Kidney (tissue), 14 donors: ENCODE measurements around the gene ITPR2. TPM values are rescaled to one million over a fixed set of nuclear protein-coding genes. Genes with fewer than 3 reads are reported as not detected.

Experiments used
- DNase-seq, 5 donors: peaks; one replicate each; pipeline ENCODE4 v3.0.0-alpha.2; 2013 to 2020
- FAIRE-seq: peaks from 2 replicates; lab custom pipeline; 2012; peaks lifted over from hg19 to GRCh38; lab: Jason Lieb, UNC
- H3K27ac ChIP-seq, 2 donors: one replicate each; pipeline ENCODE4 v1.7.0; 2013; ENCODE audit warnings: low read depth in 2 of 2, low read length in 2 of 2, inconsistent platforms in 1 of 2
- H3K27me3 ChIP-seq: one replicate; pipeline ENCODE4 v1.7.1; 2013; ENCODE audit warnings: low read length, inconsistent platforms; ENCODE audit not compliant: control insufficient read depth, insufficient read depth
- H3K36me3 ChIP-seq, 3 donors: one replicate each; pipeline versions ENCODE4 v1.7.0 to v1.7.1; 2013; ENCODE audit warnings: low read length in 3 of 3, control low read depth in 1 of 3, inconsistent platforms in 1 of 3; ENCODE audit not compliant: insufficient read depth in 3 of 3, control insufficient read depth in 2 of 3
- H3K4me1 ChIP-seq, 3 donors: one replicate each; pipeline versions ENCODE4 v1.7.0 to v1.7.1; 2013; ENCODE audit warnings: low read length in 3 of 3, inconsistent platforms in 1 of 3, low read depth in 1 of 3; ENCODE audit not compliant: control insufficient read depth in 2 of 3, insufficient read depth in 2 of 3
- H3K4me3 ChIP-seq, 3 donors: one replicate each; pipeline versions ENCODE4 v1.7.0 to v1.8.1; 2013; ENCODE audit warnings: low read length in 3 of 3, control low read depth in 1 of 3, inconsistent platforms in 1 of 3
- H3K9ac ChIP-seq, 3 donors: one replicate each; pipeline versions ENCODE4 v1.7.0 to v1.7.1; 2013; ENCODE audit warnings: low read length in 3 of 3, control low read depth in 1 of 3, inconsistent platforms in 1 of 3
- H3K9me3 ChIP-seq, 3 donors: one replicate each; pipeline versions ENCODE4 v1.7.0 to v1.7.1; 2013; ENCODE audit warnings: low read length in 3 of 3, control low read depth in 1 of 3, inconsistent platforms in 1 of 3; ENCODE audit not compliant: control insufficient read depth in 2 of 3, insufficient read depth in 1 of 3
- CTCF ChIP-seq: IDR thresholded peaks from 3 replicates; pipeline ENCODE4 v1.5.1; 2012; ENCODE audit warnings: mild to moderate bottlenecking, moderate library complexity, borderline replicate concordance; ENCODE audit not compliant: insufficient read depth; ENCODE audit errors: extremely low read depth
- intact Hi-C: fragments of 100-400 bp; cut with DNase I; formaldehyde crosslinking; loops from one replicate; pipeline ENCODE4 v1.11.1; 2022
- polyA plus RNA-seq: library from polyadenylated mRNA; stranded (reverse); fragments of 350-450 nt; fragmentation: Illumina TruSeq; extraction: RNeasy Lipid Tissue Mini Kit (QIAGEN cat#74804); gene quantifications from one replicate; pipeline ENCODE4 v1.2.3, GENCODE V29; 2014; ENCODE audit warnings: low read depth, low replicate concordance; ENCODE audit not compliant: insufficient read depth
- total RNA-seq: library from RNA; stranded (reverse); fragmentation: NEBNext Ultra II Directional; extraction: Animal tissue kit (Norgen Biotek cat#: 25700); gene quantifications from one replicate; pipeline ENCODE4 v1.2.1, GENCODE V29; 2021
- donor health status: control.
- donor health status: control.
- donor health status: control.
- donor health status: control.
- donor health status: control.
- donor health status: DM: yes; HTN: yes; CAD: no.
- donor health status: Normal renal cell carcinoma (clear cell type).

ITPR2 gene
- total and polyA plus RNA-seq, 2 donors from 2014 or later = 5.7 to 56.9 TPM

GRCh38 chr12:26452511-26452910 is 380.5 kb downstream of the ITPR2 start:
- intact Hi-C loops = no loop called here
- no peak overlapping the region for H3K4me3 ChIP-seq
- H3K27ac ChIP-seq = no peak overlapping the region
- H3K9ac ChIP-seq = no peak overlapping the region
- no peak for TF ChIP-seq CTCF
- H3K36me3 ChIP-seq = peaks cover 0 to 6% (median 2%) of the 10 kb centered on the region in 3 donors
- H3K9me3 ChIP-seq = no peaks in the 10 kb centered on the region
- DNase-seq = no peak
- no peak for FAIRE-seq
- H3K27me3 ChIP-seq = no peaks in the 10 kb centered on the region
- H3K4me1 ChIP-seq = no peaks in the 10 kb centered on the region

GRCh38 chr12:26451763-26452162 is 381.2 kb downstream of the ITPR2 start:
- Histone ChIP-seq H3K9me3 (no peaks in the 10 kb centered on the region), H3K4me3 (no peak overlapping the region), H3K36me3 (no peaks in the 10 kb centered on the region), H3K27me3 (no peaks in the 10 kb centered on the region), H3K9ac (no peak overlapping the region), H3K4me1 (no peaks in the 10 kb centered on the region), H3K27ac (no peak overlapping the region)
- DNase-seq (no peak), FAIRE-seq (no peak)
- no peak for TF ChIP-seq CTCF
- intact Hi-C loops = no loop called here

- H3K27me3 ChIP-seq = no peaks in the 10 kb centered on the region
- H3K9me3 ChIP-seq = no peaks in the 10 kb centered on the region
- H3K4me3 ChIP-seq = no peak overlapping the region
- TF ChIP-seq CTCF = no peak
- no peak for FAIRE-seq
- intact Hi-C loops = no loop called here
- H3K9ac ChIP-seq = no peak overlapping the region
- no peak overlapping the region for H3K27ac ChIP-seq
- H3K4me1 ChIP-seq = no peaks in the 10 kb centered on the region
- no peak for DNase-seq
- no peaks in the 10 kb centered on the region for H3K36me3 ChIP-seq
These were observed 387.1 kb downstream of the ITPR2 start for GRCh38 chr12:26445909-26446308.

- Histone ChIP-seq H3K4me1 (no peaks in the 10 kb centered on the region), H3K36me3 (peaks cover 0 to 6% (median 0%) of the 10 kb centered on the region in 3 donors), H3K4me3 (no peak overlapping the region), H3K9ac (no peak overlapping the region), H3K27ac (no peak overlapping the region), H3K27me3 (no peaks in the 10 kb centered on the region), H3K9me3 (no peaks in the 10 kb centered on the region)
- intact Hi-C loops = no loop called here
- no peak for FAIRE-seq
- DNase-seq = no peak
- no peak for TF ChIP-seq CTCF
These were observed 389.7 kb downstream of the ITPR2 start for GRCh38 chr12:26443309-26443708.
